Mesendoderm (in vitro differentiated cells): Measurements from ENCODE around the gene ZNF214.
"Not testable (repeated sequence)": the region's sequence is repeated elsewhere in the genome, so short reads cannot be mapped to it uniquely, and the experiment has no call there.

Experiments used
- DNase-seq: peaks from one replicate; pipeline ENCODE4 v3.0.0; 2013
- H2AK5ac ChIP-seq: 2 replicates; pipeline ENCODE4 v1.6.1; 2013; ENCODE audit warnings: low read length, inconsistent platforms
- H2BK120ac ChIP-seq: 2 replicates; pipeline ENCODE4 v1.6.1; 2013; ENCODE audit warnings: low read depth, mild to moderate bottlenecking, low read length, moderate library complexity, mixed read lengths
- H2BK15ac ChIP-seq: replicated peaks from 2 replicates; pipeline ENCODE4 v1.6.1; 2013; ENCODE audit warnings: low read depth, mild to moderate bottlenecking, moderate library complexity
- H2BK5ac ChIP-seq: 2 replicates; pipeline ENCODE4 v1.6.1; 2013; ENCODE audit warnings: low read length, inconsistent platforms
- H3K18ac ChIP-seq: 2 replicates; pipeline ENCODE4 v1.6.1; 2013; ENCODE audit warnings: mild to moderate bottlenecking, low read length, mixed read lengths
- H3K23ac ChIP-seq: one replicate; pipeline ENCODE4 v1.6.1; 2013; ENCODE audit warnings: low read length
- H3K27ac ChIP-seq: 2 replicates; pipeline ENCODE4 v1.5.1; 2013; ENCODE audit warnings: low read depth, mild to moderate bottlenecking, inconsistent platforms, low read length, moderate library complexity
- H3K27me3 ChIP-seq: 2 replicates; pipeline ENCODE4 v1.6.1; 2013; ENCODE audit warnings: low read length, control low read depth, mild to moderate bottlenecking, inconsistent platforms; ENCODE audit not compliant: insufficient read depth, poor library complexity
- H3K36me3 ChIP-seq: 2 replicates; pipeline ENCODE4 v1.6.1; 2013; ENCODE audit warnings: low read length, inconsistent platforms; ENCODE audit not compliant: control insufficient read depth, insufficient read depth
- H3K4ac ChIP-seq: one replicate; pipeline ENCODE4 v1.6.1; 2013; ENCODE audit warnings: low read depth, mild to moderate bottlenecking, low read length, moderate library complexity
- H3K4me1 ChIP-seq: 2 replicates; pipeline ENCODE4 v1.6.1; 2013; ENCODE audit warnings: low read depth, low read length, inconsistent platforms; ENCODE audit not compliant: control insufficient read depth
- H3K4me2 ChIP-seq: 2 replicates; pipeline ENCODE4 v1.6.1; 2013; ENCODE audit warnings: low read length
- H3K4me3 ChIP-seq: 2 replicates; pipeline ENCODE4 v1.5.1; 2013; ENCODE audit warnings: mild to moderate bottlenecking, low read length
- H3K56ac ChIP-seq: one replicate; pipeline ENCODE4 v1.6.1; 2013; ENCODE audit warnings: low read length
- H3K79me1 ChIP-seq: 2 replicates; pipeline ENCODE4 v1.6.1; 2013; ENCODE audit warnings: low read length, inconsistent platforms
- H3K79me2 ChIP-seq: 2 replicates; pipeline ENCODE4 v1.6.1; 2013; ENCODE audit warnings: mild to moderate bottlenecking, low read length; ENCODE audit not compliant: control insufficient read depth, insufficient read depth
- H3K9ac ChIP-seq: 2 replicates; pipeline ENCODE4 v1.6.1; 2013; ENCODE audit warnings: low read length, inconsistent platforms
- H4K5ac ChIP-seq: one replicate; pipeline ENCODE4 v1.6.1; 2013; ENCODE audit warnings: low read length
- H4K8ac ChIP-seq: one replicate; pipeline ENCODE4 v1.6.1; 2013; ENCODE audit warnings: low read depth, mild to moderate bottlenecking, control low read depth, low read length, moderate library complexity
- WGBS: extraction: QIAGEN DNeasy Blood & Tissue Kit; methylation state at CpG from one replicate; pipeline ENCODE4 v1.1.7; 2013; ENCODE audit warnings: low lambda C conversion rate, missing lambda C conversion rate; ENCODE audit not compliant: insufficient coverage; ENCODE audit errors: extremely low coverage; 5-methylcytosine and 5-hydroxymethylcytosine counted together

Gene ZNF214

DNA sequence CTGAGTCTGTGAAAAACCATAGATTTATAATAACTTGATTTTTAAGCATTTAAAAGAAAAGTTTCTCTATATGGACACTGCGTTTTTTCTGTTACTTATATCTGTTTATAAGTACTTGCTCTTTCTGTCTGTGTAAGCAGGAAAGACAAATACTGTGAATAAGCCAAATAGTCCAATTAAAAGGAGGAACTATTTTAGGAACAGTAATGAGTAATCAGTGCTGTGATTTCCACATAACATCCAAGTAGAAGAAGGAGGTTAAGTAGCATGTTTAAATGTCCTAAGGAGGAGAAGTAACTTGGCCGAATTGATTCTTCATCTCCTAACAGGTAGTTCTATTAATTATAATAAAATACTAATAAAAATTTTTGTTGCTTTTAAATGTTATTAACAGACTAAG, 40.8 kb downstream of the ZNF214 start:
- H3K9ac ChIP-seq: no peak overlapping the region
- H4K8ac ChIP-seq: no peak overlapping the region
- H3K4me2 ChIP-seq: no peak overlapping the region
- no peak overlapping the region for H3K23ac ChIP-seq
- no peak overlapping the region for H3K4ac ChIP-seq
- no peak overlapping the region for H4K5ac ChIP-seq
- H2BK15ac ChIP-seq: no peak overlapping the region
- no peak overlapping the region for H2BK120ac ChIP-seq
- no CpG with 5 or more reads among the region's 2 CpGs for WGBS
- no peak overlapping the region for H2BK5ac ChIP-seq
- DNase-seq: no peak
- no peak overlapping the region for H3K56ac ChIP-seq
- no peak overlapping the region for H3K27ac ChIP-seq
- no peak overlapping the region for H3K4me3 ChIP-seq
- H3K36me3 ChIP-seq: no peaks in the 10 kb centered on the region
- H3K79me1 ChIP-seq: no peaks in the 10 kb centered on the region
- no peak overlapping the region for H3K18ac ChIP-seq
- H2AK5ac ChIP-seq: no peak overlapping the region
- H3K27me3 ChIP-seq: no peaks in the 10 kb centered on the region
- H3K4me1 ChIP-seq: no peaks in the 10 kb centered on the region
- no peaks in the 10 kb centered on the region for H3K79me2 ChIP-seq

DNA sequence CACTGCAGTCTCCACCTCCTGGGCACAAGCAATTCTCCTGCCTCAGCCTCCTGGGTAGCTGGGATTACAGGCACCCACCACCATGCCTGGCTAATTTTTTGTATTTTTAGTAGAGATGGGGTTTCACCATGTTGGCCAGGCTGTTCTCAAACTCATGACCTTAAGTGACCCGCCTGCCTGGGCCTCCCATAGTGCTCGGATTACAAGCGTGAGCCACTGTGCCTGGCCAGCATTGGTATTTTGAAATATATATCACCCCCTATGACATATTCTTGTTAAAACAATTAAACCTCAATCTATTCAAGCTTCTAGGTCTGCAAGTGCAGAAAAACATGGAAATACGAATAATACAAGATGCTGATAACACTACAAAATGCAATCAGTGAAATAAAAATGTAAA, 50.3 kb downstream of the ZNF214 start:
- not testable (repeated sequence) for DNase-seq, H3K56ac ChIP-seq
- no CpG with 5 or more reads among the region's 4 CpGs for WGBS

DNA sequence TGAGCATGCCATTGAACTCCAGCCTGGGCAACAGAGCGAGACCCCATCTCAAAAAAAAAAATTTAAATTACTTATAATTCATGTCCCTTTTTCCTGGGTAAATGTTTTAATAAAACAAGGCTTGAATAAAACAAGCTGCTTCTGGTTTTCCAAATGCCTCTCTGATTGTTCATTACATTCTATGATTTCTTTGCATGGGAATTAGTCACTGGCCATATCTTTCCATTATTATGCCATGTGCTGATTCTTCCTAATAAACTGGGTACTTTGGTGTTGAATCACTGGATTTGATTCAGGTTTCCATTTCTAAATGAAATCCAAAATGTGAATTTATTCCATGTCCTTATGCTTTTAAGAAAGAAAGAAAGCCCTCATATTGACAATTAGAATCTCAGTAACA, 51.3 kb downstream of the ZNF214 start:
- Histone ChIP-seq H3K9ac (no peak overlapping the region), H4K8ac (no peak overlapping the region), H3K27me3 (no peaks in the 10 kb centered on the region), H3K79me2 (no peaks in the 10 kb centered on the region), H2AK5ac (no peak overlapping the region), H2BK15ac (no peak overlapping the region), H3K4me1 (no peaks in the 10 kb centered on the region), H3K4me2 (no peak overlapping the region), H3K23ac (no peak overlapping the region), H3K4me3 (no peak overlapping the region), H3K18ac (no peak overlapping the region), H3K27ac (no peak overlapping the region), H2BK120ac (no peak overlapping the region), H3K56ac (no peak overlapping the region), H4K5ac (no peak overlapping the region), H3K36me3 (no peaks in the 10 kb centered on the region), H3K79me1 (no peaks in the 10 kb centered on the region), H2BK5ac (no peak overlapping the region), H3K4ac (no peak overlapping the region)
- no CpG with 5 or more reads among the region's 1 CpG for WGBS
- DNase-seq: no peak

More for the DNA sequence above, 50.3 kb downstream of the ZNF214 start:
- not testable (repeated sequence) for H3K4me1 ChIP-seq, H4K5ac ChIP-seq, H2BK5ac ChIP-seq, H3K4me2 ChIP-seq, H3K27ac ChIP-seq, H2AK5ac ChIP-seq, H2BK120ac ChIP-seq, H3K9ac ChIP-seq, H3K23ac ChIP-seq, H3K79me2 ChIP-seq, H3K4me3 ChIP-seq, H2BK15ac ChIP-seq, H4K8ac ChIP-seq, H3K79me1 ChIP-seq, H3K18ac ChIP-seq, H3K27me3 ChIP-seq, H3K4ac ChIP-seq, H3K36me3 ChIP-seq

DNA sequence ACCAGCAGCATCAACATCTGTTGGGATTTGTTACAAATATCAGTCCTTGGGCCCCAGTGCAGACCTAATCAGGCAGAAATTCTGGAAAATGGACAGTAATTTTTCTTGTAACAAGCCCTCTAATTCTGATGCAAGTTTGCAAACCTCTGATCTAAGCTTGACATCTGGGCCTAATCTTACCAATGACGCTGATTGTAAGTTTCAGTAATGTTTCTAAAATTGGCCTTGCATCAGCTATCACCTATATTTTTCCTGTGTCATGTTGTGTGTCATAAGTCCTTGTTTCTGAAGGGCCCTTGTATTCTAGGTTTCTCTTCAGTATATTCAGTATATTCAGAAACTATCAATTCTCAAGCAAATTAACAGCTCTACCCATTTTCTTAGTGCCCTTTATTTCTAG, 57.5 kb downstream of the ZNF214 start:
- H3K4me1 ChIP-seq: no peaks in the 10 kb centered on the region
- no CpG with 5 or more reads among the region's 1 CpG for WGBS
- no peak for DNase-seq

GRCh38 chr11:6962141-6962540, 58.0 kb downstream of the ZNF214 start:
- H3K79me2 ChIP-seq: no peaks in the 10 kb centered on the region
- no peak overlapping the region for H3K4me2 ChIP-seq
- no peaks in the 10 kb centered on the region for H3K4me1 ChIP-seq
- no peak overlapping the region for H2BK15ac ChIP-seq
- no peak overlapping the region for H2BK5ac ChIP-seq
- H3K4ac ChIP-seq: no peak overlapping the region
- H3K36me3 ChIP-seq: no peaks in the 10 kb centered on the region
- no peak overlapping the region for H4K5ac ChIP-seq
- H2BK120ac ChIP-seq: no peak overlapping the region
- H3K18ac ChIP-seq: no peak overlapping the region
- H3K4me3 ChIP-seq: no peak overlapping the region
- H3K56ac ChIP-seq: no peak overlapping the region
- H2AK5ac ChIP-seq: no peak overlapping the region
- H3K79me1 ChIP-seq: no peaks in the 10 kb centered on the region
- H3K9ac ChIP-seq: no peak overlapping the region
- no peaks in the 10 kb centered on the region for H3K27me3 ChIP-seq
- no peak overlapping the region for H4K8ac ChIP-seq
- H3K23ac ChIP-seq: no peak overlapping the region
- peak; percentile 30 for DNase-seq
- H3K27ac ChIP-seq: no peak overlapping the region

More for the DNA sequence above, 57.5 kb downstream of the ZNF214 start:
- Histone ChIP-seq H2BK5ac (no peak overlapping the region), H3K56ac (no peak overlapping the region), H3K36me3 (no peaks in the 10 kb centered on the region), H3K4me2 (no peak overlapping the region), H3K23ac (no peak overlapping the region), H2BK15ac (no peak overlapping the region), H3K27me3 (no peaks in the 10 kb centered on the region), H3K79me2 (no peaks in the 10 kb centered on the region), H2AK5ac (no peak overlapping the region), H3K9ac (no peak overlapping the region), H3K27ac (no peak overlapping the region), H4K8ac (no peak overlapping the region), H3K79me1 (no peaks in the 10 kb centered on the region), H2BK120ac (no peak overlapping the region), H4K5ac (no peak overlapping the region), H3K18ac (no peak overlapping the region), H3K4ac (no peak overlapping the region), H3K4me3 (no peak overlapping the region)

- not testable (repeated sequence) for H3K9ac ChIP-seq, DNase-seq, H2AK5ac ChIP-seq, H3K79me1 ChIP-seq, H3K4me3 ChIP-seq, H2BK15ac ChIP-seq, H3K27ac ChIP-seq, H3K56ac ChIP-seq, H4K5ac ChIP-seq, H3K36me3 ChIP-seq, H4K8ac ChIP-seq, H3K23ac ChIP-seq, H3K4me1 ChIP-seq, H3K4me2 ChIP-seq, H2BK120ac ChIP-seq, H2BK5ac ChIP-seq, H3K27me3 ChIP-seq, H3K79me2 ChIP-seq, H3K4ac ChIP-seq, H3K18ac ChIP-seq
- no CpG with 5 or more reads among the region's 10 CpGs for WGBS
Observed at GRCh38 chr11:6954248-6954647, 65.9 kb downstream of the ZNF214 start.
